CD14-positive monocyte (primary cell): Measurements from ENCODE around the gene ZBED4. TPM values are rescaled to one million over a fixed set of nuclear protein-coding genes. Genes with fewer than 3 reads are reported as not detected.

Source experiments
- DNase-seq, 3 donors: peaks; one replicate each; pipeline ENCODE4 v3.0.0-alpha.2; 2011 to 2022
- H2AFZ ChIP-seq: 2 replicates; pipeline ENCODE4 v1.6.0; 2012; ENCODE audit warnings: mild to moderate bottlenecking, low read depth, low read length, inconsistent platforms; ENCODE audit not compliant: insufficient read depth, poor library complexity, severe bottlenecking
- H3K27ac ChIP-seq, 2 donors: 1 replicate in 1 of 2; 2 replicates in 1 of 2; pipeline ENCODE4 v1.5.1; 2012 to 2013; ENCODE audit warnings: low read length in 2 of 2, control low read depth in 1 of 2, inconsistent platforms in 1 of 2, low read depth in 1 of 2, mild to moderate bottlenecking in 1 of 2
- H3K27me3 ChIP-seq, 2 donors: one replicate each; pipeline versions ENCODE4 v1.6.0 to v1.6.1; 2011 to 2013; ENCODE audit warnings: low read length in 2 of 2; ENCODE audit not compliant: control insufficient read depth in 2 of 2, insufficient read depth in 2 of 2
- H3K36me3 ChIP-seq, 2 donors: replicated peaks in 1 of 2; 1 replicate in 1 of 2; 2 replicates in 1 of 2; pipeline versions ENCODE4 v1.5.1 to v1.6.1; 2012 to 2013; ENCODE audit warnings: low read length in 2 of 2, control low read depth in 1 of 2, inconsistent platforms in 1 of 2, mild to moderate bottlenecking in 1 of 2; ENCODE audit not compliant: insufficient read depth in 2 of 2, control insufficient read depth in 1 of 2
- H3K4me1 ChIP-seq, 2 donors: 1 replicate in 1 of 2; 2 replicates in 1 of 2; pipeline versions ENCODE4 v1.5.1 to v1.6.1; 2012 to 2013; ENCODE audit warnings: low read length in 2 of 2, control low read depth in 1 of 2, inconsistent platforms in 1 of 2, mild to moderate bottlenecking in 1 of 2, moderate library complexity in 1 of 2; ENCODE audit not compliant: insufficient read depth in 2 of 2, control insufficient read depth in 1 of 2
- H3K4me2 ChIP-seq: replicated peaks from 2 replicates; pipeline ENCODE3; 2012; ENCODE audit warnings: low read length, moderate library complexity, mild to moderate bottlenecking; ENCODE audit not compliant: poor library complexity, severe bottlenecking; ENCODE audit errors: extremely low read depth
- H3K4me3 ChIP-seq, 3 experiments: fragments of 200-600 bp in 1 of 3; sonication (generic) in 1 of 3; replicated peaks in 1 of 3; 1 replicate in 2 of 3; 2 replicates in 1 of 3; pipeline ENCODE4 v1.5.1; 2011 to 2013; ENCODE audit warnings: low read length in 3 of 3, mild to moderate bottlenecking in 3 of 3, control low read depth in 2 of 3, low read depth in 2 of 3, inconsistent platforms in 1 of 3, moderate library complexity in 1 of 3
- H3K79me2 ChIP-seq: 2 replicates; pipeline ENCODE4 v1.6.0; 2012; ENCODE audit warnings: mild to moderate bottlenecking, control low read depth, inconsistent platforms, low read length, moderate library complexity; ENCODE audit not compliant: insufficient read depth
- H3K9ac ChIP-seq: 2 replicates; pipeline ENCODE4 v1.6.0; 2017; ENCODE audit warnings: low read length, mild to moderate bottlenecking; ENCODE audit not compliant: insufficient read depth, poor library complexity, severe bottlenecking
- H3K9me3 ChIP-seq, 2 donors: replicated peaks in 1 of 2; 1 replicate in 1 of 2; 2 replicates in 1 of 2; pipeline versions ENCODE4 v1.5.1 to v1.6.1; 2012 to 2013; ENCODE audit warnings: low read length in 2 of 2, control low read depth in 1 of 2; ENCODE audit not compliant: control insufficient read depth in 1 of 2, insufficient read depth in 1 of 2
- H4K20me1 ChIP-seq: 2 replicates; pipeline ENCODE4 v1.6.0; 2012; ENCODE audit warnings: mild to moderate bottlenecking, low read length, control low read depth, moderate library complexity; ENCODE audit not compliant: insufficient read depth
- H3K27ac Mint-ChIP-seq, 7 donors: one replicate each; pipeline ENCODE4 v1.8.0; 2020; ENCODE audit warnings: mild to moderate bottlenecking in 7 of 7, mixed read lengths in 7 of 7, moderate library complexity in 6 of 7, inconsistent platforms in 2 of 7
- H3K27me3 Mint-ChIP-seq, 3 donors: one replicate each; pipeline ENCODE4 v1.8.0; 2021 to 2022; ENCODE audit warnings: low read depth in 3 of 3, mild to moderate bottlenecking in 3 of 3, mixed read lengths in 3 of 3, moderate library complexity in 3 of 3, inconsistent platforms in 1 of 3
- H3K36me3 Mint-ChIP-seq, 2 donors: one replicate each; pipeline ENCODE4 v1.8.0; 2020; ENCODE audit warnings: mixed read lengths in 2 of 2, inconsistent platforms in 1 of 2, mild to moderate bottlenecking in 1 of 2
- H3K4me1 Mint-ChIP-seq: one replicate; pipeline ENCODE4 v1.8.0; 2020; ENCODE audit warnings: mild to moderate bottlenecking, mixed read lengths
- H3K4me3 Mint-ChIP-seq, 2 donors: one replicate each; pipeline ENCODE4 v1.8.0; 2020; ENCODE audit warnings: mild to moderate bottlenecking in 2 of 2, mixed read lengths in 2 of 2, moderate library complexity in 1 of 2
- H3K9me3 Mint-ChIP-seq, 7 donors: one replicate each; pipeline ENCODE4 v1.8.0; 2020 to 2022; ENCODE audit warnings: mixed read lengths in 7 of 7, mild to moderate bottlenecking in 6 of 7, moderate library complexity in 6 of 7, inconsistent platforms in 2 of 7
- WGBS: methylation state at CpG from one replicate; pipeline ENCODE4 v1.1.5; 2013; ENCODE audit warnings: missing lambda C conversion rate; ENCODE audit not compliant: insufficient coverage; 5-methylcytosine and 5-hydroxymethylcytosine counted together
- intact Hi-C, 2 donors: fragments of 100-400 bp; cut with micrococcal nuclease; formaldehyde crosslinking; loops; one replicate each; pipeline versions ENCODE4 v1.15.0 to v1.15.1; 2023
- polyA plus RNA-seq, 3 donors: library from polyadenylated mRNA; depleted of rRNA in 1 of 3; unstranded in 2 of 3; stranded (reverse) in 1 of 3; fragments of 300-500 nt in 2 of 3; fragments of >200 nt in 1 of 3; fragmentation: Illumina TruSeq in 2 of 3; gene quantifications; 1 replicate in 2 of 3; 2 replicates in 1 of 3; pipeline ENCODE4 v1.2.3, GENCODE V29; 2012 to 2021
- TF ChIP-seq, protein P1 (sequence below): fragments of 200-600 bp; IDR thresholded peaks from one replicate; pipeline ENCODE4 v1.8.0; 2022; ENCODE audit warnings: antibody characterized with exemption, mild to moderate bottlenecking

ZBED4 gene
- polyA plus RNA-seq, 3 donors, result 3.8 to 8.2 (median 5.7) TPM

DNA sequence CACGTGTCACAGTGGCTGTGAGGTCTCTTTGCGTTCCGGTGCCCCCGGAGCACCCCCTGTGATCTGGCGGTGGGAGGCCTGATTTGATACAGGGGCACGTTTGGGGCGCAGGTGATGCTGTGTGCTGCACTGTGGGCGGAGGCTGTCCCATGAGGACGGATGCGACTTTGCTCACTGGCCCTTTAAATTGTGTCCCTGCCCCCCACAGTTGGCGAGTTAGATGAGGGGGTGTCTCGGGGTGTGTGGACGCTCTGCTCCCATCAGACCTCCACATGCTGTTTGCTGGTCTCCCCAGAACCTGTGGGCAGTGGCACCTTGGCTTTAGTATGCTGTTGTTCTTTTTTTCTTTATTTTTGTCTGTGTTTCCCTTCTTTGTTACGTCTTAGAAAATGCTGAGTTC lies 5.2 kb downstream of the ZBED4 start:
- Histone ChIP-seq H3K27ac (no peak overlapping the region), H3K4me3 (no peak overlapping the region), H3K9ac (no peak overlapping the region), H3K36me3 (no peaks in the 10 kb centered on the region), H3K9me3 (no peaks in the 10 kb centered on the region), H3K4me2 (no peak overlapping the region), H3K27me3 (no peaks in the 10 kb centered on the region), H4K20me1 (peaks cover 79% of the 10 kb centered on the region), H3K4me1 (peaks cover 27 to 38% of the 10 kb centered on the region in 2 donors), H3K79me2 (peaks cover 98% of the 10 kb centered on the region), H2AFZ (no peak overlapping the region)
- no peak overlapping the region for H3K4me3 Mint-ChIP-seq
- peaks cover 51% of the 10 kb centered on the region for H3K4me1 Mint-ChIP-seq
- TF ChIP-seq, protein P1, sequence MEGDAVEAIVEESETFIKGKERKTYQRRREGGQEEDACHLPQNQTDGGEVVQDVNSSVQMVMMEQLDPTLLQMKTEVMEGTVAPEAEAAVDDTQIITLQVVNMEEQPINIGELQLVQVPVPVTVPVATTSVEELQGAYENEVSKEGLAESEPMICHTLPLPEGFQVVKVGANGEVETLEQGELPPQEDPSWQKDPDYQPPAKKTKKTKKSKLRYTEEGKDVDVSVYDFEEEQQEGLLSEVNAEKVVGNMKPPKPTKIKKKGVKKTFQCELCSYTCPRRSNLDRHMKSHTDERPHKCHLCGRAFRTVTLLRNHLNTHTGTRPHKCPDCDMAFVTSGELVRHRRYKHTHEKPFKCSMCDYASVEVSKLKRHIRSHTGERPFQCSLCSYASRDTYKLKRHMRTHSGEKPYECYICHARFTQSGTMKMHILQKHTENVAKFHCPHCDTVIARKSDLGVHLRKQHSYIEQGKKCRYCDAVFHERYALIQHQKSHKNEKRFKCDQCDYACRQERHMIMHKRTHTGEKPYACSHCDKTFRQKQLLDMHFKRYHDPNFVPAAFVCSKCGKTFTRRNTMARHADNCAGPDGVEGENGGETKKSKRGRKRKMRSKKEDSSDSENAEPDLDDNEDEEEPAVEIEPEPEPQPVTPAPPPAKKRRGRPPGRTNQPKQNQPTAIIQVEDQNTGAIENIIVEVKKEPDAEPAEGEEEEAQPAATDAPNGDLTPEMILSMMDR, result no peak
- intact Hi-C loops, result no loop called here
- H3K27ac Mint-ChIP-seq, result peak overlapping the region in 2 of 7 donors; percentile 15 to 36
- H3K36me3 Mint-ChIP-seq, result peaks cover 2 to 14% of the 10 kb centered on the region in 2 donors
- WGBS, result 97% methylated on average over 10 of the region's 14 CpGs
- no peak for DNase-seq
- H3K9me3 Mint-ChIP-seq, result peaks cover 0 to under 1% (median 0%) of the 10 kb centered on the region in 7 donors
- peaks cover 0 to 3% (median 0%) of the 10 kb centered on the region in 3 donors for H3K27me3 Mint-ChIP-seq

GRCh38 chr22:49861642-49862495 lies 8.2 kb downstream of the ZBED4 start:
- Histone ChIP-seq H3K9me3 (peaks cover 17 to 21% of the 10 kb centered on the region in 2 donors), H3K27me3 (no peaks in the 10 kb centered on the region), H4K20me1 (peaks cover 70% of the 10 kb centered on the region), H3K4me1 (peaks cover 10 to 17% of the 10 kb centered on the region in 2 donors), H3K27ac (peak overlapping the region; percentile 31 to 59), H2AFZ (no peak overlapping the region), H3K9ac (no peak overlapping the region), H3K4me2 (peak overlapping the region; percentile 14), H3K36me3 (peaks cover 0 to 4% of the 10 kb centered on the region in 2 donors), H3K4me3 (no peak overlapping the region), H3K79me2 (peaks cover 100% of the 10 kb centered on the region)
- 80% methylated on average over 16 of the region's 29 CpGs for WGBS
- intact Hi-C loops, result no loop called here
- peak overlapping the region; percentile 23 to 73 (median 58) for H3K27ac Mint-ChIP-seq
- no peaks in the 10 kb centered on the region for H3K27me3 Mint-ChIP-seq
- DNase-seq, result no peak
- H3K9me3 Mint-ChIP-seq, result peaks cover 12 to 27% (median 16%) of the 10 kb centered on the region in 7 donors
- H3K4me1 Mint-ChIP-seq, result peaks cover 32% of the 10 kb centered on the region
- peaks cover 21 to 31% of the 10 kb centered on the region in 2 donors for H3K36me3 Mint-ChIP-seq
- no peak overlapping the region for H3K4me3 Mint-ChIP-seq
- TF ChIP-seq, protein P1, result no peak
